HepG2 (cell line): ENCODE results near the gene SUDS3. TPM values are rescaled to one million over a fixed set of nuclear protein-coding genes. Genes with fewer than 3 reads are reported as not detected.

ENCODE experiments used
- CENPT ChIP-seq: sonication (generic); formaldehyde crosslinking; IDR thresholded peaks from 2 replicates; pipeline ENCODE4 v1.8.0; 2022; ENCODE audit warnings: low read depth, mild to moderate bottlenecking, moderate library complexity, missing genetic modification reagents
- ELF4 ChIP-seq: sonication (generic); formaldehyde crosslinking; IDR thresholded peaks from 2 replicates; pipeline ENCODE4 v1.5.0; 2020; ENCODE audit warnings: missing genetic modification reagents, mild to moderate bottlenecking, moderate library complexity, borderline replicate concordance
- FIP1L1 ChIP-seq: fragments of 200-400 bp; formaldehyde crosslinking; IDR thresholded peaks from 2 replicates; pipeline ENCODE4 v1.6.1; 2018; ENCODE audit warnings: low read depth, mild to moderate bottlenecking, low read length, moderate library complexity, borderline replicate concordance; ENCODE audit not compliant: insufficient read depth
- HES4 ChIP-seq: sonication (generic); formaldehyde crosslinking; IDR thresholded peaks from 2 replicates; pipeline ENCODE4 v1.9.0; 2021; ENCODE audit warnings: mild to moderate bottlenecking, missing genetic modification reagents, borderline replicate concordance
- HOXA9 ChIP-seq: sonication (generic); formaldehyde crosslinking; IDR thresholded peaks from 2 replicates; pipeline ENCODE4 v1.8.1; 2022; ENCODE audit warnings: missing genetic modification reagents, mild to moderate bottlenecking, moderate library complexity, borderline replicate concordance
- JUN ChIP-seq: sonication (generic); formaldehyde crosslinking; IDR thresholded peaks from 2 replicates; pipeline ENCODE4 v1.4.0; 2020; ENCODE audit warnings: mild to moderate bottlenecking, missing genetic modification reagents
- NKX3-1 ChIP-seq: sonication (generic); formaldehyde crosslinking; IDR thresholded peaks from 2 replicates; pipeline ENCODE4 v1.5.0; 2020; ENCODE audit warnings: missing genetic modification reagents
- PAX8 ChIP-seq: sonication (generic); formaldehyde crosslinking; IDR thresholded peaks from 2 replicates; pipeline ENCODE4 v1.8.0; 2022; ENCODE audit warnings: mild to moderate bottlenecking, missing genetic modification reagents, borderline replicate concordance
- POGK ChIP-seq: sonication (generic); formaldehyde crosslinking; conservative IDR thresholded peaks from 2 replicates; pipeline ENCODE4 v1.8.0; 2022; ENCODE audit warnings: mild to moderate bottlenecking, moderate library complexity, missing genetic modification reagents
- RBAK ChIP-seq: sonication (generic); formaldehyde crosslinking; IDR thresholded peaks from 2 replicates; pipeline ENCODE4 v1.5.1; 2020; ENCODE audit warnings: mild to moderate bottlenecking, missing genetic modification reagents
- RFX1 ChIP-seq: fragments of 450-650 bp; IDR thresholded peaks from 2 replicates; pipeline ENCODE4 v1.6.1; 2017
- SNAPC5 ChIP-seq: sonication (generic); formaldehyde crosslinking; IDR thresholded peaks from 2 replicates; pipeline ENCODE4 v1.8.1; 2023; ENCODE audit warnings: mild to moderate bottlenecking, missing genetic modification reagents, borderline replicate concordance
- SOX13 ChIP-seq, 3 experiments: fragments of 450-650 bp in 1 of 3; sonication (generic) in 1 of 3; formaldehyde crosslinking in 1 of 3; IDR thresholded peaks in 2 of 3; conservative IDR thresholded peaks in 1 of 3; 2 replicates each; pipeline versions ENCODE4 v1.5.0 to v1.6.1; 2016 to 2020; ENCODE audit warnings: antibody characterized with exemption in 1 of 3, mild to moderate bottlenecking in 1 of 3, missing compliant biosample characterization in 1 of 3, missing genetic modification reagents in 1 of 3, moderate library complexity in 1 of 3
- SYNCRIP ChIP-seq: fragments of 200-400 bp; formaldehyde crosslinking; IDR thresholded peaks from 2 replicates; pipeline ENCODE4 v1.6.1; 2018; ENCODE audit warnings: mild to moderate bottlenecking, low read depth, low read length; ENCODE audit not compliant: insufficient read depth
- TCF12 ChIP-seq, 2 experiments: fragments of 450-650 bp in 1 of 2; sonication (generic) in 1 of 2; formaldehyde crosslinking in 1 of 2; IDR thresholded peaks; 2 replicates each; pipeline versions ENCODE4 v1.6.1 to v1.8.0; 2017 to 2022; ENCODE audit warnings: antibody characterized with exemption in 1 of 2, mild to moderate bottlenecking in 1 of 2, missing genetic modification reagents in 1 of 2, moderate library complexity in 1 of 2
- TGIF2 ChIP-seq: IDR thresholded peaks from 2 replicates; pipeline ENCODE4 v1.6.1; 2016; ENCODE audit warnings: control low read depth, missing compliant biosample characterization
- ZNF441 ChIP-seq: sonication (generic); formaldehyde crosslinking; IDR thresholded peaks from 2 replicates; pipeline ENCODE4 v1.7.0; 2021; ENCODE audit warnings: missing genetic modification reagents, borderline replicate concordance
- ZNF496 ChIP-seq: sonication (generic); formaldehyde crosslinking; IDR thresholded peaks from 2 replicates; pipeline ENCODE4 v1.8.1; 2023; ENCODE audit warnings: mild to moderate bottlenecking, moderate library complexity, missing genetic modification reagents; ENCODE audit not compliant: insufficient replicate concordance
- ZNF660 ChIP-seq: sonication (generic); formaldehyde crosslinking; IDR thresholded peaks from 2 replicates; pipeline ENCODE4 v1.5.1; 2020; ENCODE audit warnings: mild to moderate bottlenecking, low read depth, missing genetic modification reagents, borderline replicate concordance
- ZNF710 ChIP-seq: sonication (generic); formaldehyde crosslinking; IDR thresholded peaks from 2 replicates; pipeline ENCODE4 v1.5.0; 2020; ENCODE audit warnings: mild to moderate bottlenecking, missing genetic modification reagents, borderline replicate concordance
- ZNF773 ChIP-seq: sonication (generic); formaldehyde crosslinking; IDR thresholded peaks from 2 replicates; pipeline ENCODE4 v1.4.0; 2020; ENCODE audit warnings: missing genetic modification reagents, borderline replicate concordance
- polyA plus RNA-seq, 8 experiments: library from polyadenylated mRNA; depleted of rRNA in 3 of 8; stranded (reverse) in 7 of 8; unstranded in 1 of 8; fragments of >200 nt; fragmentation: Illumina TruSeq in 4 of 8; extraction: Trizol in 4 of 8; gene quantifications; 2 replicates each; pipeline versions ENCODE4 v1.2.1 to v1.2.3, GENCODE V29; 2011 to 2016; ENCODE audit warnings: low read depth in 4 of 8, missing spikeins in 1 of 8, mixed read lengths in 1 of 8; ENCODE audit not compliant: insufficient read depth in 1 of 8
- total RNA-seq, 5 experiments: library from RNA; depleted of rRNA; stranded (reverse); fragments of >200 nt; fragmentation: Illumina TruSeq; extraction: Trizol; gene quantifications; 2 replicates each; pipeline ENCODE4 v1.2.3, GENCODE V29; 2016; ENCODE audit warnings: low read depth in 1 of 5

Gene SUDS3
- total and polyA plus RNA-seq, 2 of the 13 experiments (the other 11 are each of a cell fraction or from before 2014, with no cell fraction given): 20.2 to 33.1 TPM

GRCh38 chr12:118376089-118377020, at the start of gene SUDS3 (continued):
- TF ChIP-seq ZNF660 (CRISPR knock-in tag) (no peak), TCF12 (IDR thresholded peaks at IDR 0.05) (no peak), TCF12 (CRISPR knock-in tag; IDR thresholded peaks at IDR 0.05) (no peak), SNAPC5 (CRISPR knock-in tag) (no peak), SYNCRIP (no peak), HES4 (no peak), HOXA9 (CRISPR knock-in tag) (no peak), NKX3-1 (CRISPR knock-in tag) (no peak), RFX1 (no peak), CENPT (CRISPR knock-in tag) (no peak; the same call in 1 of the 2 replicates), PAX8 (CRISPR knock-in tag) (0 out of 2 replicates have a peak, but pooled peaks have one; percentile 35), TGIF2 (CRISPR knock-in tag) (no peak), POGK (CRISPR knock-in tag) (peak; percentile 67), ZNF496 (no peak), SOX13 (IDR thresholded peaks at IDR 0.05) (no peak), SOX13 (CRISPR knock-in tag; conservative IDR thresholded peaks at IDR 0.05 in 1 of 2, IDR thresholded peaks at IDR 0.05 in 1 of 2) (0 out of 4 replicates have a peak, but pooled peaks of 1 of the 2 experiments have one; percentile 28), JUN (CRISPR knock-in tag) (no peak; the same call in 1 of the 2 replicates), ZNF710 (CRISPR knock-in tag) (no peak), FIP1L1 (peak; percentile 88; the same call in 1 of the 2 replicates), ZNF441 (CRISPR knock-in tag) (peak; percentile 62; the same call in 1 of the 2 replicates), RBAK (CRISPR knock-in tag) (no peak), ELF4 (CRISPR knock-in tag) (peak; percentile 60; the same call in 1 of the 2 replicates), ZNF773 (CRISPR knock-in tag) (no peak; the same call in 1 of the 2 replicates)
